DND-41 (cell line): ENCODE data around the gene MEF2C.

Source experiments
- EZH2 ChIP-seq: IDR thresholded peaks from 3 replicates; pipeline ENCODE4 v1.6.1; 2012; ENCODE audit warnings: borderline replicate concordance, low read depth, mild to moderate bottlenecking, moderate library complexity, low read length, inconsistent platforms; ENCODE audit not compliant: severe bottlenecking
- TF ChIP-seq, protein P1 (sequence below): IDR thresholded peaks from 2 replicates; pipeline ENCODE4 v1.5.1; 2012; ENCODE audit warnings: borderline replicate concordance, low read length, moderate library complexity, mild to moderate bottlenecking; ENCODE audit not compliant: poor library complexity, severe bottlenecking; ENCODE audit errors: extremely low read depth

DNA sequence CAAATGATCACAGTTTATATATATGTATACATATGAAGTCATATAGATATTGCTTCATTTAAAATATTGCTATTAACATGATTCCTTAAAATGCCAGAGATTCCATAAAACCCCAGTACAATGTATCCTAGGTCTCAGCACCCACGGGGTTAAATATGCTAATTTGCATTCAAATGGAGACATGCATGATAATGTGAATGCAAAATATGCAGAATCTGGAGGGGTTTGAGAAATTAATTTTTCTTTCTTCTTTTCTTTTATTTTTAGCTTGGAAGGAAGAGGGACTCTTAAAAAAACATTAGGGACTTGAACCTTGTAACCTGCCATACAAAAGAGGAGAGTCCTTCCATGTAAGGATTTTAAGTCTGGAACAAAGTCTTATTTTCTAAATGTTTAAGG lies 211.9 kb downstream of the MEF2C start:
- TF ChIP-seq, protein P1, sequence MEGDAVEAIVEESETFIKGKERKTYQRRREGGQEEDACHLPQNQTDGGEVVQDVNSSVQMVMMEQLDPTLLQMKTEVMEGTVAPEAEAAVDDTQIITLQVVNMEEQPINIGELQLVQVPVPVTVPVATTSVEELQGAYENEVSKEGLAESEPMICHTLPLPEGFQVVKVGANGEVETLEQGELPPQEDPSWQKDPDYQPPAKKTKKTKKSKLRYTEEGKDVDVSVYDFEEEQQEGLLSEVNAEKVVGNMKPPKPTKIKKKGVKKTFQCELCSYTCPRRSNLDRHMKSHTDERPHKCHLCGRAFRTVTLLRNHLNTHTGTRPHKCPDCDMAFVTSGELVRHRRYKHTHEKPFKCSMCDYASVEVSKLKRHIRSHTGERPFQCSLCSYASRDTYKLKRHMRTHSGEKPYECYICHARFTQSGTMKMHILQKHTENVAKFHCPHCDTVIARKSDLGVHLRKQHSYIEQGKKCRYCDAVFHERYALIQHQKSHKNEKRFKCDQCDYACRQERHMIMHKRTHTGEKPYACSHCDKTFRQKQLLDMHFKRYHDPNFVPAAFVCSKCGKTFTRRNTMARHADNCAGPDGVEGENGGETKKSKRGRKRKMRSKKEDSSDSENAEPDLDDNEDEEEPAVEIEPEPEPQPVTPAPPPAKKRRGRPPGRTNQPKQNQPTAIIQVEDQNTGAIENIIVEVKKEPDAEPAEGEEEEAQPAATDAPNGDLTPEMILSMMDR = no peak
- no peak for TF ChIP-seq EZH2
